Renal cortex interstitium (tissue), 11 donors: Measurements from ENCODE around the gene UNC5B. TPM values are rescaled to one million over a fixed set of nuclear protein-coding genes. Genes with fewer than 3 reads are reported as not detected.
"Not testable (repeated sequence)": the region's sequence is repeated elsewhere in the genome, so short reads cannot be mapped to it uniquely, and the experiment has no call there.

Experiments used
- DNase-seq, 11 donors: peaks; one replicate each; pipeline ENCODE4 v3.0.0-alpha.2; 2013; ENCODE audit warnings: low read depth in 9 of 11, low spot score in 4 of 11; ENCODE audit errors: extremely low read depth in 1 of 11
- polyA plus RNA-seq, 3 donors: library from polyadenylated mRNA; unstranded; fragments of 120-200 nt; gene quantifications; one replicate each; pipeline ENCODE4 v1.2.1, GENCODE V29; 2013; ENCODE audit not compliant: insufficient read length in 3 of 3

UNC5B gene
- polyA plus RNA-seq, 3 donors = 42.2 to 58.4 (median 50.9) TPM

DNA sequence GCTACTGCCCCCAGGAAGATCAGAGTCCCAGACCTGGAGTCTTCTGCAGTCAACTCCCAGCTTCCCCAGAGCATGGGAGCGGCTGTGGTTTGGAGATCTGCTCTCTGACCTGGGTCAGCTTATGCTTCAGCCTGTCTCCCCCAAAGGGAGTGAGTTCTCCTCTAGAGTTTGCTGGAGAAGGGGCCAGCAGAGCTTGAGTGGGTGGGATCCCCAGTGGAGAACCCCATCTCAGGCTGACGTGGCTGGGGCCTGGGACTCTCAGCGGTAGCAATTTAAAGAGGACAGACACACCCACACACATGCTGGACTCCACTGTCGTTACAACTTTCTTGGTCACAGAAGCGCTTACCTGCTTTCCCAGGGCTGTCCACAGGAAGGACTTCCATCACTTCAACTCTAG is 6.3 kb downstream of the UNC5B start:
- DNase-seq = no peak

DNA sequence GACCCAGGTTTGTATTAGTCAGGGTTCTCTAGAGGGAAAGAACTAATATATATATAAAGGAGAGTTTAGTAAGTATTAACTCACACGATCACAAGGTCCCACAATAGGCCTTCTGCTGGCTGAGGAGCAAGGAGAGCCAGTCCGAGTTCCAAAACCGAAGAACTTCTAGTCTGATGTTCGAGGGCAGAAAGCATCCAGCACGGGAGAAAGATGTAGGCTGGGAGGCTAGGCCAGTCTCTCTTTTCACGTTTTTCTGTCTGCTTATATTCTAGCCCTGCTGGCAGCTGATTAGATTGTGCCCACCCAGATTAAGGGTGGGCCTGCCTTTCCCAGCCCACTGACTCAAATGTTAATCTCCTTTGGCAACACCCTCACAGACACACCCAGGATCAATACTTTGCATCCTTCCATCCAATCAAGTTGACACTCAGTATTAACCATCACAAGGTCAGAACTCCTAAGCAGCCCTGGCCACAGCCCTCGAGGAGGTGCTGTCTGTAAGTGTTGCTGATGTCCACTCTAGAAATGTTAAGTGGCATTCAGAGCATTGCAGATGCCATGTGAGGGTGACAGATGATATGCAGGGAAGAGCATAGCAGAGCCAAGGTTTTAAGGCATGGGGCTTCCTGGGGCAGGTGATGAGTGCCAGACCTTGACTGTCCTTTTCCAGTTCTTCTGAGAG is 7.0 kb downstream of the UNC5B start:
- DNase-seq = not testable (repeated sequence)

GRCh38 chr10:71219918-71220688 is 7.7 kb downstream of the UNC5B start:
- DNase-seq = no peak

DNA sequence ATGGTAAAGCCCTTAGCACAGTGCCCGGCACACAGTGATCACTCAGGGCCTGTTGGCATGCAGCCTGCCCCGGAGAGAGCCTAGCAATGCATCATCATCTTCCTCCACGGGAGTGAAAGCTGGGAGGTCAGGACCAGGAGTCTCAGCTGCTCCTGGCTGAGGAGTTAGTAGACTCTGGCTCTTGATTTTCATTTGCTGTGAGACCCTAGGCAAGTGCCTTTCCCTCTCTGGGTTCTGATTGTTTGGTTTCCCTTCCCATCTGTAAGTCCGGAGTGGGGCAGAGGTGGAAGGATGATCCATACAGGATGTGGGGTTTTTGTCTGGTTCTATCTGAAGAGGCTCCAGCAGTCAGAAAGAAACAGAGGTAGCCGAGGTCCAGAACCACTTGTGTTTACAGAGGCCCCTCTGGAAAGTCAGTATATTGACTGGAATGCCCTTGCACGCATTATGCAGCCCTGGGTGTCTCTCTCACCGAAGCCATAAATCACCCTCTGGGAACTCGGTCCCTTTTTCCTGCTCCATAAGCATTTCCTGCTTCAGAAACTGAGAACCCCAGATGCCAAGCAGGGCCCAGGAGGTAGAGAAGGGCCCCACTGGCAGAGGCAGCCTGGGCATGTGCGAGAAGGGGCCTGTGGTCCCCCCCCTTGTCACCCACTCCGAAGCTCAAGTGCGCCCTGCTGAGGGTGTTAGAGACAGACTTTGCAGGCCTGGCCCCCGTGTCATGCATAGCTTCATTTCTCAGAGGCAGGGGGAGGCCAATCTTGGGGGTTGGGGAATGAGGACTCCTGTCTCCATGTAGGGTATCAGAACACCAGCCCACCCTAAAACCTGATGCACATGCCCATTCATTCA is 8.5 kb downstream of the UNC5B start:
- DNase-seq = no peak

GRCh38 chr10:71221586-71222202 is 9.3 kb downstream of the UNC5B start:
- DNase-seq = no peak

DNA sequence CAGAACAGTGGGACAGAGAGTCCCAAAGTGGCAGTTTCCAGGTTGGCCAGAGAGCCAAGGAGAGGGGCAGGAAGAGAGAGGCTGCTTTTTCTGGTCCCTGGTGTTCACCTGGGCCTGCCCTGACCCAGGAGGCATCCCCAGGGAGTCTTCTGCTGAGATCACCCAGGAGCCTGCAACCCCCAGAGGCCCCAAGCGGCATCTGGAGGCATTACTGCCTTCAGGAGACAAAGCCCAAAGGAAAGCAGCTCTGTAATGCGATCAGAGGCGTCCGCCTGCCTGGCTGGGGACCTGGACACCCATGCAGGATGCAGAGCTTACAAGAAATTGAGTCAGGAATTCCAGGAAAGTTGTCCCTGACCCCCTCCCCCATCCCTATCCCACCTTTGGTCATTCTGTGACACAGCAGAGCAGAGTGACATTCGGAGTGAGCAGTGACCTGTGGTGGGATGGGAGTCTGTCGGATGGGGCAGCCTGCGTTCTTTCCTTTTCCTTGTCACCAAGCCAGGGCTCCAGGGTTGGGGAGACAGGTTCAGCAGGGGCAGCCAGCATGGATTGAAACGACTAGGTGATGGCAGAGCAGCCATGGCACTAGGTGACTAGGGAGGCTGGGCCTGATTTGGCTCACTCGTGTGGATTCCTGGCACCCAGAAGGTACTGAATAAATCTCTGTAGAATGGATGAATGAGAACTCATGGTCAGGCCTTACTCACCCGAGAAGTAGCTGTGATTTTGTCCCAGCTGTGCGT is 10.4 kb downstream of the UNC5B start:
- DNase-seq = no peak

DNA sequence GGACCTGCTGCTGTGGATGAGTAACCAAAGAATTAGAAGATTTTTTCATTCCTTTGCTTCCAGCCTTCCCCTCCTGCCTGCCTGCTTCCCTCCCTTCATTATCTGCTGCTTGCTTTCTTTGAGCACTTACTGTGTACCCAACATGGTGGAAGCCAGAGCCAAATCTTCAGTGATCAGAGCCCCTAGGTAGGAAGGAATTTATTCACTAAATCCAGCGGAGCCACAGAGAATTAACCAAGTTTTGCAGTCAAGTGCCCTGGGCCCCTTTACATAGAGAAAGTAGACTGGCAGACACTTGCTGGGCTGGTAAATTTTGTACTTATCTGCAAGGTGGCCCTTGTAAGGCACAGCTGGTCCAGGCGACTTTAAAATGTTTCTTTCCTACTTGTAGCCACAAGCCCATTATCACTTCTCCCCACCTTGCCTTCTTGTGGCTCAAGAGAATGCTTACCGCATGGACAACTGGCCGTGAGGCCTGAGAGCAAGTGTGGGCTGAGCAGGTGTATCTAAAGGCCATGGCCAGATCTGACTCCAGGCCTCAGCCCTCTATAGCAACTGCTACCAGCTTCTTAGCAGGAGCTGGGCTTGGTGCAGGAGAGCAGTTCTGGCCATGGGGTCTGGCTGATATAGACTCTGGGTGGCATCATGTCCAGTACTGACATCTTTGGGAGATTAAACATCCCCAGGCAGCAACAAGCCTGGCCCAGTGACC is 11.1 kb downstream of the UNC5B start:
- DNase-seq = no peak

GRCh38 chr10:71225291-71226058 is 13.1 kb downstream of the UNC5B start:
- no peak for DNase-seq

- no peak for DNase-seq
Observed at GRCh38 chr10:71228875-71229675, 16.7 kb downstream of the UNC5B start.

DNA sequence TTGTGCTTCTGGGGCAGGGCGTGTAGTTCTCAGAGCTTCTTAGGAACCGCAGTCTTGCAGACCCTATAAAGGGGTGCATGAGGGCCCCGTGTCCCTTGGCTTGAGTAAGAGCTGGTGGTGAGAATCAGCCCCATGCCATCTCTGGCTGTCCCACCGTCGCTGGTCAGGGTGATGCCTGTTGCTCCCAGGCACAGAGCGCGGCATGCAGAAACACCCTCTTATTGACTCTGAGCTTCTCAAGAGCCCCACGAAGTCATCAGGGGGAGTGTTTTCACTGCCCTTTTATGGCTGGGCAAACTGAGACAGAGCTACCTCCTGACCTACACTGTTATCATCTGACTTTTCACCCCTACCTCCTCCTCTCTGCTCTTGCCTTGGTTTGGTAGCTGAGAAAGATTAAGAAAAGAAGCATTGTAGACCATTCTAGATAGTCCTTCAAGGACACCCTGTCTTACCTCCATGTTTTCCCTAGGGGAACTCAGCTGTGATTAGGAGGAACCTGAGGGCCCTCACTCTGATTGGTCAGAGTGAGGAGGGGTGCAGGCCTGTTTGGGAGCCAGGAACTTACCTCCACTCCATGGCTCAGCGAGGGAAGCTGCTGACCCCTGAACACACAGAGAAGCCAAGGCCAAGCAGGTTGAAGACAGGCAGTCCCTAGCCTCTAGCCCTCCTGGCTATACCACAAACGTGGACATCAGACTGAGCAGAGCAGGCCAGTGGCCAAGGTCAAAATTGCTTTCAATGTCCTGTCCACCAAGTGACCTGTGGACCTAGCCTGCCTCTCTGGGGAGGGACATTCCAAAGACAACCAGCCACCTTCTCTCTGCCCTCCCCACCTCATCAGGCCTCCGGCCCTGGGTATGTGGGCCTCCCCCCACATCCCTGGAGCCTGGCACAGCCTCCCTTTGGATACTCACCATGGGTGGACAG is 17.6 kb downstream of the UNC5B start:
- DNase-seq = no peak

DNA sequence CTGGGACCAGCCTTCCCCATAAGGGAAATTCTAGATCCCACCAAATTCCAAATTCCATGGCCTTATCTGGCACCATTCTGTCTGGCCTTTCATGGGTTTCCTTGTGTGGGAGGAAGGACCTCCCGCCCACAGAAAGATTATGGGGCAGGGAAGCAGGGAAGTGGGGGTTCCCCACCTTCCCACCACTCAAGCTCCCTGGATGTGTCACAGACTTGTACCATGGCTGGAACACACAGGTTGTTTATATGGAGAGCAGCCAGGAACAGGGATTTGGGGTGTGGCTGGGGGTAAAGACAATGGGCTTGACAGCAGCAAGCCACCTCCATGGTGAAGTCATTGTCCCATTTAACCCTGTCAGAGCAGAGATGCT is 18.3 kb downstream of the UNC5B start:
- no peak for DNase-seq

GRCh38 chr10:71231206-71231605 is 18.8 kb downstream of the UNC5B start:
- no peak for DNase-seq

DNA sequence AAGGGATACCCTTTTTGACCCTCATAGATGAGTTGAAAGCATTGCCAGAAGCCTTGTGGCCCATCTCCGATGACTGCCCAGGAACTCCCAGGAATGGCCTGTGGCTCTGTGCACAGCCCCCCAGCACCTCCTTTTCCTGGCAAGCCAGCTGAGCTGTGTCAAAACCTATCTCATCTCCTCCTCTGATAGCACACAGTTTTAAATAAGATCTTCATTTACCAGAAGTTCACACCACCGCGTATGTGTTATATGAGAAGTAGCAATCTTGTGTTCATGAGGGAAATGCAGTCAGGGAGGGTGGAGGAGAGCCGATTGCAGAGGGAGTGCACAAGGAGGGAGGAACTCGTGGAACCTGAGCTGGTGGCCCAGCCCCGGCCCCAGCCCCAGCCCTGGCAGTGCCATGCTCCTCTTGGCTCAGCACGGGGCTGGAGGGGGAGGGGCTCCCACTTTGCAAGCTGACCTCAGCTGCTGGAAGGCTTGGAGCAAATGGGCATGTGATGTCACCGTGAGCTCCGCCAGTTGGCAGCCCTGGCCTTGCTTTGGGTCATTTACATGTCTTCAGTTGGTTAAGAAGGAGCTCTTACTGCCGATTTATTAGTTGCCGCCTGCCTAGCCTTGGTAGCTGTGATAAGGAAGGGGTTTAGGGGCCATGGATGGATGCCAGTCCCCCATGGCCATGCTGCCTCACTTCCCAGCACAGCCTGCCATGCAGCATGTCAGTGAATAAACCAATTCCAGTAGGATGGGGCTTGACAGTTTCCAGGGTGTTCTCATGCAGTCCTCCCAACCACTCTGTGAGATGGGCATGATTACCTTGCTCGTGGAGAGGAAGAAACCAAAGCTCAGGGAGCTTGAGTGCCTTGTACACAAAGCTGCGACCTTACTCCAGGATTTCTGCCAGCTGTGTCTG is 20.0 kb downstream of the UNC5B start:
- peak in 5 of 11 donors; percentile 71 to 82 (median 77) for DNase-seq

GRCh38 chr10:71233482-71233892 is 21.1 kb downstream of the UNC5B start:
- DNase-seq = no peak
